ENCODE measurements around the gene UAP1. TPM values are rescaled to one million over a fixed set of nuclear protein-coding genes. Genes with fewer than 3 reads are reported as not detected.
A peak's percentile ranks its signal among the peaks of the same experiment; 100 is the strongest.

The UAP1 gene
- total RNA-seq, 3 donors from 2014 or later, result 91.4 to 123 (median 116) TPM

GRCh38 chr1:162645666-162646065 lies 84.1 kb downstream of the UAP1 start:
- ATAC-seq, result no peak
- no peaks in the 10 kb centered on the region for H3K4me1 ChIP-seq (ENCODE audit: low read depth)
- intact Hi-C loops (cut with DNase I, micrococcal nuclease), result no loop called here

GRCh38 chr1:162649583-162649982 lies 88.1 kb downstream of the UAP1 start:
- ATAC-seq (no peak), DNase-seq (no peak)
- intact Hi-C loops (cut with DNase I, micrococcal nuclease), result no loop called here
- no peaks in the 10 kb centered on the region for H3K4me1 ChIP-seq (ENCODE audit: low read depth)
- no peaks in the 10 kb centered on the region for H3K9me3 ChIP-seq
- H3K4me3 ChIP-seq, result no peak overlapping the region
- TF ChIP-seq CTCF (IDR thresholded peaks at IDR 0.05), result no peak
- no peaks in the 10 kb centered on the region for H3K36me3 ChIP-seq (ENCODE audit: low read depth)

More at GRCh38 chr1:162645666-162646065, 84.1 kb downstream of the UAP1 start:
- DNase-seq, result no peak
- H3K36me3 ChIP-seq (ENCODE audit: low read depth), result no peaks in the 10 kb centered on the region
- H3K4me3 ChIP-seq, result peak overlapping the region; percentile 4
- no peak for TF ChIP-seq CTCF (IDR thresholded peaks at IDR 0.05)
- no peaks in the 10 kb centered on the region for H3K9me3 ChIP-seq

Other genes with a start within 250 kb of the UAP1 start
- not detected for gene SPATA46, start 184.9 kb upstream of the UAP1 start, total RNA-seq
- 10 to 100 TPM; 29.1 to 31.2 (median 30.0) TPM for gene C1orf226, start 180.0 kb upstream of the UAP1 start, total RNA-seq
- 1 to 10 TPM in 2 of 3 donors, under 1 TPM in 1; 0.93 to 1.3 (median 1.0) TPM for gene SH2D1B, start 149.6 kb upstream of the UAP1 start, total RNA-seq
- gene UHMK1, start 63.9 kb upstream of the UAP1 start, total RNA-seq, result 10 to 100 TPM; 40.2 to 50.2 (median 45.8) TPM
- gene DDR2, start 70.7 kb downstream of the UAP1 start, total RNA-seq, result 100 to 1,000 TPM in 1 of 3 donors, 10 to 100 TPM in 2; 13.3 to 203 (median 28.0) TPM
- 10 to 100 TPM; 20.8 to 22.2 (median 21.3) TPM for gene HSD17B7, start 229.0 kb downstream of the UAP1 start, total RNA-seq

Data from mucosa of descending colon (tissue), 3 donors.